Activated CD8-positive, alpha-beta memory T cell treated with anti-CD3 and anti-CD28 coated beads for 36 hours (primary cell): Measurements from ENCODE around the gene MGME1. TPM values are rescaled to one million over a fixed set of nuclear protein-coding genes. Genes with fewer than 3 reads are reported as not detected.

Source experiments
- CTCF ChIA-PET: fragments of 350-600 bp; sonication (Branson Sonifier 250); formaldehyde crosslinking; loops from one replicate; lab custom pipeline; 2021; ENCODE audit warnings: antibody characterized with exemption; lab: Charles Lee
- POLR2A ChIA-PET: fragments of 350-600 bp; sonication (Branson Sonifier 250); formaldehyde crosslinking; loops from one replicate; lab custom pipeline; 2021; ENCODE audit warnings: antibody characterized with exemption; lab: Charles Lee
- total RNA-seq, 2 experiments: library from RNA; stranded (reverse); gene quantifications; one replicate each; pipeline ENCODE4 v1.2.3, GENCODE V29; 2021

MGME1 gene
- total RNA-seq, 2 experiments from 2014 or later = 29.2 to 30.2 TPM

GRCh38 chr20:18031888-18032509 is 63.2 kb downstream of the MGME1 start:
- POLR2A ChIA-PET = no interaction called here
- CTCF ChIA-PET = no interaction called here

GRCh38 chr20:18032977-18033892 is 64.4 kb downstream of the MGME1 start:
- POLR2A ChIA-PET = no interaction called here
- CTCF ChIA-PET = no interaction called here

- POLR2A ChIA-PET = no interaction called here
- CTCF ChIA-PET = no interaction called here
These were observed 65.2 kb downstream of the MGME1 start for GRCh38 chr20:18034039-18034438.

GRCh38 chr20:18039063-18039462 is 70.2 kb downstream of the MGME1 start:
- POLR2A ChIA-PET = no interaction called here

More at GRCh38 chr20:18039063-18039462, 70.2 kb downstream of the MGME1 start:
- CTCF ChIA-PET = no interaction called here

Other genes with a start within 250 kb of the MGME1 start
- 100 to 1,000 TPM; 205 to 212 TPM for gene SNX5, start 224 bp upstream of the MGME1 start, total RNA-seq
- gene OVOL2, start 88.9 kb downstream of the MGME1 start, total RNA-seq = not detected
- gene KAT14, start 168.8 kb downstream of the MGME1 start, total RNA-seq = 10 to 100 TPM; 17.9 to 21.6 TPM
- 10 to 100 TPM; 14.4 to 15.4 TPM for gene PET117, start 168.8 kb downstream of the MGME1 start, total RNA-seq